Measurements from ENCODE around the gene KEAP1. TPM values are rescaled to one million over a fixed set of nuclear protein-coding genes. Genes with fewer than 3 reads are reported as not detected.
A peak's percentile ranks its signal among the peaks of the same experiment; 100 is the strongest.
"Not testable (repeated sequence)": the region's sequence is repeated elsewhere in the genome, so short reads cannot be mapped to it uniquely, and the experiment has no call there.

Gene KEAP1
- total and polyA plus RNA-seq, 2 donors (not counting 3 experiments of a cell fraction or from before 2014, with no cell fraction given) = 81.4 to 91.1 TPM

GRCh38 chr19:10543059-10543419 lies 39.9 kb upstream of the KEAP1 start:
- DNase-seq (ENCODE audit: low read depth, low spot score) (no peak), FAIRE-seq (peak; percentile 33)
- ChIA-PET CTCF (interaction anchor here (0.7 to 3.0 kb wide), 4 partner anchors 59 to 158 kb away, joined by 3 to 36 read pairs (median 15); partner anchors contain the start of gene QTRT1), POLR2A (interaction anchor here (0.6 kb wide), 1 partner anchor 86 kb away, joined by 3 read pairs; no protein-coding TSS in a partner anchor)
- Histone ChIP-seq H3K4me3 (replicated peaks in 1 of 3; ENCODE audit: insufficient read depth in 1 of 3, low read depth in 1 of 3, low read length in 3 of 3) (peak overlapping the region; percentile 36 to 91 (median 50)), H3K9ac (replicated peaks; ENCODE audit: extremely low read depth, insufficient read depth, low read length) (no peak overlapping the region), H3K27me3 (ENCODE audit: control insufficient read depth in 2 of 2, insufficient read depth in 2 of 2, low read length in 2 of 2) (peaks cover 0 to under 1% of the 10 kb centered on the region in 2 experiments), H3K4me1 (ENCODE audit: control insufficient read depth, extremely low read depth, insufficient read depth, low read length) (peaks cover 4% of the 10 kb centered on the region), H2AFZ (ENCODE audit: low read depth, low read length) (peak overlapping the region; percentile 95), H3K27ac (ENCODE audit: insufficient read depth, low read depth, low read length) (no peak overlapping the region), H3K79me2 (ENCODE audit: control insufficient read depth, insufficient read depth, low read length) (peaks cover 7% of the 10 kb centered on the region), H3K9me3 (replicated peaks; ENCODE audit: control insufficient read depth, insufficient read depth, low read length) (no peaks in the 10 kb centered on the region), H3K4me2 (ENCODE audit: insufficient read depth, low read length) (peak overlapping the region; percentile 49), H4K20me1 (replicated peaks; ENCODE audit: control insufficient read depth, extremely low read depth, insufficient read depth, low read length) (no peaks in the 10 kb centered on the region), H3K9me1 (replicated peaks; ENCODE audit: control insufficient read depth, extremely low read depth, insufficient read depth, low read length) (no peaks in the 10 kb centered on the region), H3K36me3 (ENCODE audit: control insufficient read depth in 2 of 2, extremely low read depth in 1 of 2, insufficient read depth in 2 of 2, low read length in 2 of 2) (no peaks in the 10 kb centered on the region)
- no TSS peak for BruUV-seq (replicated peaks)
- intact Hi-C loops (cut with micrococcal nuclease) = no loop called here
- TF ChIP-seq MAX (IDR thresholded peaks at IDR 0.05; ENCODE audit: insufficient read depth, insufficient read length) (no peak), POLR2A (IDR thresholded peaks at IDR 0.05; ENCODE audit: low read depth, low read length) (no peak)
- dilution Hi-C loops (cut with MboI; ENCODE audit: extremely low pct_ligation_motif_present, low sequenced_read_pairs) = no loop called here

- H3K9ac ChIP-seq (replicated peaks; ENCODE audit: extremely low read depth, insufficient read depth, low read length); BruUV-seq (replicated peaks); H3K4me3 ChIP-seq (replicated peaks in 1 of 3; ENCODE audit: insufficient read depth in 1 of 3, low read depth in 1 of 3, low read length in 3 of 3); H3K79me2 ChIP-seq (ENCODE audit: control insufficient read depth, insufficient read depth, low read length); DNase-seq (ENCODE audit: low read depth, low spot score); H3K4me1 ChIP-seq (ENCODE audit: control insufficient read depth, extremely low read depth, insufficient read depth, low read length); H3K4me2 ChIP-seq (ENCODE audit: insufficient read depth, low read length); H3K27ac ChIP-seq (ENCODE audit: insufficient read depth, low read depth, low read length); H2AFZ ChIP-seq (ENCODE audit: low read depth, low read length); H3K9me3 ChIP-seq (replicated peaks; ENCODE audit: control insufficient read depth, insufficient read depth, low read length); H3K36me3 ChIP-seq (ENCODE audit: control insufficient read depth in 2 of 2, extremely low read depth in 1 of 2, insufficient read depth in 2 of 2, low read length in 2 of 2); H3K27me3 ChIP-seq (ENCODE audit: control insufficient read depth in 2 of 2, insufficient read depth in 2 of 2, low read length in 2 of 2); FAIRE-seq; dilution Hi-C loops (cut with MboI; ENCODE audit: extremely low pct_ligation_motif_present, low sequenced_read_pairs); H3K9me1 ChIP-seq (replicated peaks; ENCODE audit: control insufficient read depth, extremely low read depth, insufficient read depth, low read length); H4K20me1 ChIP-seq (replicated peaks; ENCODE audit: control insufficient read depth, extremely low read depth, insufficient read depth, low read length); intact Hi-C loops (cut with micrococcal nuclease); POLR2A ChIA-PET: not testable (repeated sequence)
- CTCF ChIA-PET = interaction anchor here (0.6 to 1.4 kb wide), 2 partner anchors 26 to 31 kb away, joined by 3 read pairs; no protein-coding TSS in a partner anchor
Observed at GRCh38 chr19:10539016-10539415, 35.9 kb upstream of the KEAP1 start.

Data from endothelial cell of umbilical vein (primary cell).